ENCODE results near the gene SDHAF1.

DNA sequence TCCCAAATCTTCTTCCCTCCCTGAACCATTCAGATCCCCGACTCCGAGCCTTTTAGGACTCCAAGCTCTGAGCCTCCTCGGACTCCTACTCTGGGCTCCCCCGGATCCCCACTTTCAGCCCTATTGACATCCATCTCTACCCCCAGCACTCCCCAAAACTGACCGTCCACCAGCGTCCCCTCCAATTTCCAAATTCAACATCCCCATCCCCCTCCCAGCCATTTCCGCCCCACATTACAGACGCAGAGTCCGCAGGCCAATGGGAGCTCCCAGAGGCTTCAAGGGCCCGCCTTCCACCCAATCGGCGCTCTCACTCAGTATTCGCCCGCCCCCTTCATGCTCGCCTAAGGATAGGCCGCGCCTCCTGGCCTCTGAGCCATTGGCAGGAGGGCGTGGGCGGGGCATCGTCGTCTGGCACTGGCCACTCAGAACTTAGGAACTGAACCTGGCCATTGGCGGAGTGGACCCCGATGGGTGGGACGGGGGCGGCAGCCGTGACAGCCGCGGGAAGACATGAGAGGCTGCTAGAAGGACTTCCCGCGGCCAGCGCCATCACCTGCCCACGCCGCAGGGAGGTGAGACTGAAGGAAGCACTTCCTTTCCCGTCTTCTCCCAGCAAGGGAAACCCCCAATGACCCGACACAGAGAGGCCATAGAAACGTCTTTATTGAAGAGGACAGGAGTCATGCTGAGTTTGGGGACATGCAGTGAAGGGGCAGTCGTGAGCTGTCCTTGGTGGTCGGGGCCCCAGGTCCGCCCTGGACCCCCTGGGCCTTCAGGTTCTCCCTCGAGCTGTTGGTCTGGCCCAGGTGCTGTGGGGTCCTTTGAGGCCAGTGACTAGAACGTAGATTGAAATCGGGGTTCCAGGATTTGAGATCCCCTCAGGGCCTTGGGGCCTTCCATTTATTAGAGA is 19.3 kb downstream of the SDHAF1 start, which contains the start of gene ALKBH6:
- TF ChIP-seq, protein P1, sequence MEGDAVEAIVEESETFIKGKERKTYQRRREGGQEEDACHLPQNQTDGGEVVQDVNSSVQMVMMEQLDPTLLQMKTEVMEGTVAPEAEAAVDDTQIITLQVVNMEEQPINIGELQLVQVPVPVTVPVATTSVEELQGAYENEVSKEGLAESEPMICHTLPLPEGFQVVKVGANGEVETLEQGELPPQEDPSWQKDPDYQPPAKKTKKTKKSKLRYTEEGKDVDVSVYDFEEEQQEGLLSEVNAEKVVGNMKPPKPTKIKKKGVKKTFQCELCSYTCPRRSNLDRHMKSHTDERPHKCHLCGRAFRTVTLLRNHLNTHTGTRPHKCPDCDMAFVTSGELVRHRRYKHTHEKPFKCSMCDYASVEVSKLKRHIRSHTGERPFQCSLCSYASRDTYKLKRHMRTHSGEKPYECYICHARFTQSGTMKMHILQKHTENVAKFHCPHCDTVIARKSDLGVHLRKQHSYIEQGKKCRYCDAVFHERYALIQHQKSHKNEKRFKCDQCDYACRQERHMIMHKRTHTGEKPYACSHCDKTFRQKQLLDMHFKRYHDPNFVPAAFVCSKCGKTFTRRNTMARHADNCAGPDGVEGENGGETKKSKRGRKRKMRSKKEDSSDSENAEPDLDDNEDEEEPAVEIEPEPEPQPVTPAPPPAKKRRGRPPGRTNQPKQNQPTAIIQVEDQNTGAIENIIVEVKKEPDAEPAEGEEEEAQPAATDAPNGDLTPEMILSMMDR (IDR thresholded peaks at IDR 0.05; ENCODE audit: low read length) = no peak
- no peak for TF ChIP-seq EZH2 (IDR thresholded peaks at IDR 0.05; ENCODE audit: borderline replicate concordance, low read length)
